Uterus (tissue), 4 donors: ENCODE data around the gene LILRB2. TPM values are rescaled to one million over a fixed set of nuclear protein-coding genes. Genes with fewer than 3 reads are reported as not detected.

ENCODE experiments used
- DNase-seq, 2 donors: peaks; one replicate each; pipeline ENCODE4 v3.0.0-alpha.2; 2019 to 2020
- H3K27ac ChIP-seq, 2 donors: fragments of 200-600 bp; sonication (generic); 1 replicate in 1 of 2; 2 replicates in 1 of 2; pipeline ENCODE4 v1.5.1; 2016 to 2018
- H3K27me3 ChIP-seq, 2 donors: fragments of 200-600 bp; sonication (generic); one replicate each; pipeline ENCODE4 v1.5.1; 2018 to 2019; ENCODE audit warnings: control low read depth in 1 of 2
- H3K36me3 ChIP-seq, 2 donors: fragments of 200-600 bp; sonication (generic); one replicate each; pipeline ENCODE4 v1.5.1; 2019; ENCODE audit warnings: control low read depth in 1 of 2
- H3K4me1 ChIP-seq, 2 donors: fragments of 200-600 bp; sonication (generic); one replicate each; pipeline ENCODE4 v1.5.1; 2018 to 2019; ENCODE audit warnings: control low read depth in 1 of 2
- H3K4me3 ChIP-seq, 2 donors: fragments of 200-600 bp; sonication (generic); 1 replicate in 1 of 2; 2 replicates in 1 of 2; pipeline ENCODE4 v1.5.1; 2018 to 2019; ENCODE audit warnings: mild to moderate bottlenecking in 1 of 2
- H3K9me3 ChIP-seq, 2 donors: fragments of 200-600 bp; sonication (generic); one replicate each; pipeline ENCODE4 v1.5.1; 2019; ENCODE audit warnings: control low read depth in 1 of 2
- CTCF ChIP-seq, 4 experiments: fragments of 200-600 bp in 2 of 4; fragments of 450-650 bp in 2 of 4; sonication (generic) in 2 of 4; IDR thresholded peaks; one replicate each; pipeline ENCODE4 v1.5.1; 2016 to 2019; ENCODE audit warnings: antibody characterized with exemption in 4 of 4, mild to moderate bottlenecking in 2 of 4, moderate library complexity in 1 of 4
- POLR2A ChIP-seq, 2 donors: fragments of 450-650 bp; IDR thresholded peaks; one replicate each; pipeline ENCODE4 v1.6.1; 2016; ENCODE audit warnings: antibody characterized with exemption in 2 of 2, mild to moderate bottlenecking in 1 of 2, moderate library complexity in 1 of 2
- intact Hi-C: fragments of 100-400 bp; cut with DNase I; formaldehyde crosslinking; loops from one replicate; pipeline ENCODE4 v1.15.1; 2023; ENCODE audit warnings: low total_unique reads
- total RNA-seq, 4 donors: library from RNA; depleted of rRNA in 3 of 4; stranded (reverse); fragments of >200 nt in 3 of 4; gene quantifications; one replicate each; pipeline versions ENCODE4 v1.1.0 to v1.2.4, GENCODE V29; 2014 to 2023
- donor health status: DM: yes; HTN: yes; CAD: no.

LILRB2 gene
- total RNA-seq, 4 donors from 2014 or later, result 0.41 to 4.2 (median 1.7) TPM

- H3K27me3 ChIP-seq, result no peaks in the 10 kb centered on the region
- H3K36me3 ChIP-seq, result no peaks in the 10 kb centered on the region
- H3K27ac ChIP-seq, result no peak overlapping the region
- H3K4me3 ChIP-seq, result no peak overlapping the region
- no peaks in the 10 kb centered on the region for H3K4me1 ChIP-seq
- no peak for TF ChIP-seq CTCF (IDR thresholded peaks at IDR 0.05)
- TF ChIP-seq POLR2A (IDR thresholded peaks at IDR 0.05), result no peak
- H3K9me3 ChIP-seq, result no peaks in the 10 kb centered on the region
- intact Hi-C loops, result no loop called here
- DNase-seq, result no peak
Measured at GRCh38 chr19:54317108-54317964, 36.4 kb upstream of the LILRB2 start.

GRCh38 chr19:54316746-54317107, 35.8 kb upstream of the LILRB2 start:
- H3K27me3 ChIP-seq, result no peaks in the 10 kb centered on the region
- H3K4me3 ChIP-seq, result no peak overlapping the region
- H3K9me3 ChIP-seq, result no peaks in the 10 kb centered on the region
- H3K27ac ChIP-seq, result no peak overlapping the region
- H3K36me3 ChIP-seq, result no peaks in the 10 kb centered on the region
- no peaks in the 10 kb centered on the region for H3K4me1 ChIP-seq
- DNase-seq, result no peak
- TF ChIP-seq POLR2A (IDR thresholded peaks at IDR 0.05) (no peak), CTCF (IDR thresholded peaks at IDR 0.05) (no peak)
- intact Hi-C loops, result no loop called here

GRCh38 chr19:54315956-54316355, 35.0 kb upstream of the LILRB2 start:
- H3K27ac ChIP-seq, result no peak overlapping the region
- no peaks in the 10 kb centered on the region for H3K27me3 ChIP-seq
- no peak for DNase-seq
- H3K4me1 ChIP-seq, result no peaks in the 10 kb centered on the region
- H3K4me3 ChIP-seq, result no peak overlapping the region
- H3K36me3 ChIP-seq, result no peaks in the 10 kb centered on the region
- TF ChIP-seq CTCF (IDR thresholded peaks at IDR 0.05) (no peak), POLR2A (IDR thresholded peaks at IDR 0.05) (no peak)
- no peaks in the 10 kb centered on the region for H3K9me3 ChIP-seq
- intact Hi-C loops, result no loop called here

- intact Hi-C loops, result no loop called here
- Histone ChIP-seq H3K27ac (no peak within 1 kb of the TSS), H3K9me3 (no peaks in the 10 kb centered on the region), H3K36me3 (no peaks in the 10 kb centered on the region), H3K27me3 (no peaks in the 10 kb centered on the region), H3K4me1 (no peaks in the 10 kb centered on the region), H3K4me3 (no peak within 1 kb of the TSS)
- TF ChIP-seq POLR2A (IDR thresholded peaks at IDR 0.05) (no peak), CTCF (IDR thresholded peaks at IDR 0.05) (no peak)
- DNase-seq, result no peak
Measured at GRCh38 chr19:54312436-54313377, 31.8 kb upstream of the LILRB2 start, which contains the start of gene LILRA5. Gene LILRA5, minus strand, starts transcription at chr19:54313166. Its CDS starts 147 bp downstream, at chr19:54313019.

- Histone ChIP-seq H3K36me3 (no peaks in the 10 kb centered on the region), H3K4me3 (no peak overlapping the region), H3K9me3 (no peaks in the 10 kb centered on the region), H3K27ac (no peak overlapping the region), H3K27me3 (no peaks in the 10 kb centered on the region), H3K4me1 (no peaks in the 10 kb centered on the region)
- no peak for DNase-seq
- intact Hi-C loops, result no loop called here
- no peak for TF ChIP-seq CTCF (IDR thresholded peaks at IDR 0.05)
- TF ChIP-seq POLR2A (IDR thresholded peaks at IDR 0.05), result no peak
Measured at GRCh38 chr19:54312011-54312410, 31.1 kb upstream of the LILRB2 start.
